Gastroesophageal sphincter (tissue), 4 donors: Measurements from ENCODE around the gene APRT. TPM values are rescaled to one million over a fixed set of nuclear protein-coding genes. Genes with fewer than 3 reads are reported as not detected.
"Not testable (repeated sequence)": the region's sequence is repeated elsewhere in the genome, so short reads cannot be mapped to it uniquely, and the experiment has no call there.

Source experiments
- ATAC-seq: fragments of 150-250 bp; one replicate; pipeline ENCODE4 v1.9.1; 2016; ENCODE audit warnings: mild to moderate bottlenecking, moderate library complexity
- H3K27ac ChIP-seq, 4 donors: fragments of 200-600 bp; sonication (generic) in 3 of 4; 1 replicate in 3 of 4; 2 replicates in 1 of 4; pipeline ENCODE4 v1.5.1; 2016 to 2019
- H3K27me3 ChIP-seq: fragments of 200-600 bp; sonication (generic); one replicate; pipeline ENCODE4 v1.5.1; 2019
- H3K36me3 ChIP-seq, 2 donors: fragments of 200-600 bp; sonication (generic); one replicate each; pipeline ENCODE4 v1.5.1; 2019; ENCODE audit warnings: control low read depth in 1 of 2
- H3K4me1 ChIP-seq, 3 donors: fragments of 200-600 bp; sonication (generic); 1 replicate in 2 of 3; 2 replicates in 1 of 3; pipeline ENCODE4 v1.5.1; 2016 to 2019; ENCODE audit warnings: control low read depth in 2 of 3
- H3K4me3 ChIP-seq, 2 donors: fragments of 200-600 bp; sonication (generic); one replicate each; pipeline ENCODE4 v1.5.1; 2019; ENCODE audit warnings: mild to moderate bottlenecking in 1 of 2, moderate library complexity in 1 of 2
- H3K9me3 ChIP-seq, 3 donors: fragments of 200-600 bp; sonication (generic); one replicate each; pipeline ENCODE4 v1.5.1; 2017 to 2019; ENCODE audit warnings: control low read depth in 2 of 3
- EP300 ChIP-seq: sonication (generic); formaldehyde crosslinking; IDR thresholded peaks from one replicate; pipeline ENCODE4 v1.6.1; 2017; ENCODE audit warnings: antibody characterized with exemption, mild to moderate bottlenecking
- POLR2A ChIP-seq, 2 donors: fragments of 450-650 bp; IDR thresholded peaks; one replicate each; pipeline ENCODE4 v1.6.1; 2017; ENCODE audit warnings: antibody characterized with exemption in 2 of 2, mild to moderate bottlenecking in 2 of 2, moderate library complexity in 1 of 2
- POLR2AphosphoS5 ChIP-seq: sonication (generic); formaldehyde crosslinking; IDR thresholded peaks from one replicate; pipeline ENCODE4 v1.6.1; 2017; ENCODE audit warnings: antibody characterized with exemption
- WGBS, 2 donors: methylation state at CpG; one replicate each; pipeline ENCODE4 v1.1.5; 2018; ENCODE audit warnings: low coverage in 1 of 2; 5-methylcytosine and 5-hydroxymethylcytosine counted together
- total RNA-seq, 4 donors: library from RNA; depleted of rRNA; stranded (reverse); fragments of >200 nt; gene quantifications; one replicate each; pipeline ENCODE4 v1.1.0, GENCODE V29; 2016
- TF ChIP-seq, protein P1 (sequence below), 4 experiments: fragments of 200-600 bp in 2 of 4; fragments of 450-650 bp in 2 of 4; sonication (generic) in 1 of 4; IDR thresholded peaks; one replicate each; pipeline ENCODE4 v1.5.1; 2017 to 2019; ENCODE audit warnings: antibody characterized with exemption in 4 of 4, mild to moderate bottlenecking in 2 of 4, moderate library complexity in 2 of 4

Gene APRT
- total RNA-seq, 4 donors from 2014 or later: 64.9 to 103 (median 92.9) TPM

DNA sequence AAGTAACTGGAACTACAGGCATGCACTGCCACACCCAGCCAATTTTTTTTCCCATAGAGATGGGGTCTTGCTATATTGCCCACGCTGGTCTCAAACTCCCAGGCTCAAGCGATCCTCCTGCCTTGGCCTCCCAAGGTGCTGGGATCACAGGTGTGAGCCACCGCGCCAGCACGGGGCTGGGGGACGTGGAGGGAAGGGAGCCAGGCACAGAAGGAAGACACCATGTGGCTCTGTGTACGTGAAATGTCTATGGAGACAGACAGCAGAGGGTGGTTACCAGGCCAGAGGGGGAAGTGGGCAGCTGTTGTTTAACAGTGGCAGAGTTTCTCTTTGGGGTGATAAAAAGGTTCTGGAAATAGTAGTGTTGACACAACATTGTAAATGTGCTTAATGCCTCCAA, 22.1 kb downstream of the APRT start:
- Histone ChIP-seq H3K27me3 (peaks cover 36% of the 10 kb centered on the region), H3K36me3 (no peaks in the 10 kb centered on the region), H3K9me3 (no peaks in the 10 kb centered on the region), H3K27ac (no peak overlapping the region), H3K4me1 (peaks cover 0 to 13% (median 0%) of the 10 kb centered on the region in 3 donors), H3K4me3 (no peak overlapping the region)
- no peak for ATAC-seq
- WGBS, 2 donors: 83% methylated on average over 3 of the region's 7 CpGs; no CpG with 5 or more reads in 1 of the 2 donors
- TF ChIP-seq POLR2A (IDR thresholded peaks at IDR 0.05) (no peak), EP300 (no peak), POLR2AphosphoS5 (no peak)
- TF ChIP-seq, protein P1, sequence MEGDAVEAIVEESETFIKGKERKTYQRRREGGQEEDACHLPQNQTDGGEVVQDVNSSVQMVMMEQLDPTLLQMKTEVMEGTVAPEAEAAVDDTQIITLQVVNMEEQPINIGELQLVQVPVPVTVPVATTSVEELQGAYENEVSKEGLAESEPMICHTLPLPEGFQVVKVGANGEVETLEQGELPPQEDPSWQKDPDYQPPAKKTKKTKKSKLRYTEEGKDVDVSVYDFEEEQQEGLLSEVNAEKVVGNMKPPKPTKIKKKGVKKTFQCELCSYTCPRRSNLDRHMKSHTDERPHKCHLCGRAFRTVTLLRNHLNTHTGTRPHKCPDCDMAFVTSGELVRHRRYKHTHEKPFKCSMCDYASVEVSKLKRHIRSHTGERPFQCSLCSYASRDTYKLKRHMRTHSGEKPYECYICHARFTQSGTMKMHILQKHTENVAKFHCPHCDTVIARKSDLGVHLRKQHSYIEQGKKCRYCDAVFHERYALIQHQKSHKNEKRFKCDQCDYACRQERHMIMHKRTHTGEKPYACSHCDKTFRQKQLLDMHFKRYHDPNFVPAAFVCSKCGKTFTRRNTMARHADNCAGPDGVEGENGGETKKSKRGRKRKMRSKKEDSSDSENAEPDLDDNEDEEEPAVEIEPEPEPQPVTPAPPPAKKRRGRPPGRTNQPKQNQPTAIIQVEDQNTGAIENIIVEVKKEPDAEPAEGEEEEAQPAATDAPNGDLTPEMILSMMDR (IDR thresholded peaks at IDR 0.05): no peak

DNA sequence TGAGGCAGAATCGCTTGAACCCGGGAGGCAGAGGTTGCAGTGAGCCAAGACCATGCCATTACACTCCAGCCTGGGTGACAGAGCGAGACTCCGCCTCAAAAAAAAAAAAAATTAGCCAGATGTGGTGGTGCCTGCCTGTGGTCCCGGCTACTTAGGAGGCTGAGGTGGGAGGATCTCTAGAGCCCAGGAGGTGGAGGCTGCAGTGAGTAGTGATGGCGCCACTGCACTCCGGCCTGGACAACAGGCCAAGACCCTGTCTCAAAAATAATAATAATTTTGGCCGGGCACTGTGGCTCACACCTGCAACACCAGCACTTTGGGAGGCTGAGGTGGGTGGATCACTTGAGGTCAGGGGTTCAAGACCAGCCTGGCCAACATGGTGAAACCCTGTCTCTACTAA, 23.0 kb downstream of the APRT start:
- H3K27ac ChIP-seq, ATAC-seq, H3K36me3 ChIP-seq, H3K9me3 ChIP-seq, H3K4me3 ChIP-seq: not testable (repeated sequence)
- 87% methylated on average over 8 of the region's 8 CpGs; no CpG with 5 or more reads in 1 of the 2 donors for WGBS, 2 donors
- Histone ChIP-seq H3K4me1 (peaks cover 0 to 19% (median 3%) of the 10 kb centered on the region in 3 donors), H3K27me3 (peaks cover 33% of the 10 kb centered on the region)

DNA sequence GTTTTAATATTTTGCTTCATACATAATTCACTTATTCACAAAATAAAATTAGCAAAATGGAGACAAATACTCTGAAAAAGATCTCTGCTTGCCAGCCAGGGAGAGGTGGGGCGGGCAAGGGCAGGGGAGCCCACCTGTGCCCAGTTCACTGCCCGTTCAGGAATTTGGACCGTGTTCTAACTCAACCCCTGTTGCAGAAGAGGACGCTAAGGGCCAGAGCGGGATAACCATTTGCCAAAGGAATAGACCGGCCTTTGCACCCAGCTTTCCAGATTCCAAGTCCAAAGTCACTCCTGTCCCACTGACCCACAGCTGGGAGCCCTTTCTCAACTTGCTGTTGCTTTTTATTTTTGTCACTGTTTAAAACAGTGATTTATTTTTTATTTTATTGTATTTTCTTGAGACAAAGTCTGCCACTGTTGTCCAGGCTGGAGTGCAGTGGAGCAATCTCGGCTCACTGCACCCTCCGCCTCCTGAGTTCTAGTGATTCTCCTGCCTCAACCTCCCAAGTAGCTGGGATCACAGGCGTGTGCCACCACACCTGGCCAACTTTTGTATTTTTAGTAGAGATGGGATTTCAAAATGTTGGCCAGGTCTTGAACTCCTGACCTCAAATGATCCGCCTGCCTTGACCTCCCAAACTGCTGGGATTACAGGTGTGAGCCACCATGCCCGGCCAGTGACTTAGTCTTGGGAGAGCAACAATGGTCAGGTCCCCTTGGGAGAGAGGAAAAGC, 24.0 kb downstream of the APRT start:
- no peak for ATAC-seq
- no peaks in the 10 kb centered on the region for H3K9me3 ChIP-seq
- WGBS, 2 donors: 80% methylated on average over 8 to 11 of the region's 11 CpGs
- no peak for TF ChIP-seq EP300
- TF ChIP-seq POLR2A (IDR thresholded peaks at IDR 0.05): no peak
- H3K36me3 ChIP-seq: no peaks in the 10 kb centered on the region
- H3K4me3 ChIP-seq: no peak overlapping the region
- H3K4me1 ChIP-seq: peaks cover 0 to 29% (median 11%) of the 10 kb centered on the region in 3 donors
- H3K27ac ChIP-seq: no peak overlapping the region
- H3K27me3 ChIP-seq: peaks cover 23% of the 10 kb centered on the region

GRCh38 chr16:88785106-88785924, 26.4 kb downstream of the APRT start, which contains the start of gene PIEZO1:
Gene PIEZO1 (minus strand): TSS chr16:88785220. CDS start chr16:88784964, 256 bp downstream.
- Histone ChIP-seq H3K36me3 (no peaks in the 10 kb centered on the region), H3K4me1 (peaks cover 3 to 53% (median 34%) of the 10 kb centered on the region in 3 donors), H3K4me3 (peak within 1 kb of the TSS; percentile 50 to 78), H3K27me3 (peaks cover 1% of the 10 kb centered on the region), H3K9me3 (no peaks in the 10 kb centered on the region), H3K27ac (peak within 1 kb of the TSS; percentile 62 to 99 (median 93))
- TF ChIP-seq POLR2A (IDR thresholded peaks at IDR 0.05) (peak; percentile 86 to 94), POLR2AphosphoS5 (peak; percentile 78), EP300 (no peak)
- TF ChIP-seq, protein P1 (IDR thresholded peaks at IDR 0.05): peak in 3 of 4 experiments; percentile 96 to 100 (median 96)
- peak; percentile 67 for ATAC-seq
- no CpG with 5 or more reads among the region's 110 CpGs for WGBS, 2 donors

DNA sequence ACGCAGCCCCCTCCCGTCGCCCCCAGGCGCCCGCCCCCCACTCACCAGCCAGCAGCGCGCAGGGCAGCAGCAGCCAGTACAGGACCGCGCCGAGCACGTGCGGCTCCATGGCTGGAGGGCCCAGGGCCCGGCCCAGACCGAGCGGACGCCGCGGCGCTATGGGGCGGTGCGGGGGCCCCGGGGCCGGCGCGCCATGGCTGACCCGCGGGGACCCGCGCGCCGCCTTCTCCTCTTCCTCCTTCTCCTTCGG, 26.9 kb downstream of the APRT start:
- WGBS, 2 donors: no CpG with 5 or more reads among the region's 32 CpGs
- TF ChIP-seq POLR2A (IDR thresholded peaks at IDR 0.05): no peak
- TF ChIP-seq EP300: no peak
- no peak for TF ChIP-seq POLR2AphosphoS5
- TF ChIP-seq, protein P1 (IDR thresholded peaks at IDR 0.05): no peak
- H3K4me1 ChIP-seq: peaks cover 3 to 58% (median 39%) of the 10 kb centered on the region in 3 donors
- ATAC-seq: peak; percentile 55
- H3K4me3 ChIP-seq: peak overlapping the region; percentile 50 to 78
- H3K27me3 ChIP-seq: no peaks in the 10 kb centered on the region
- no peaks in the 10 kb centered on the region for H3K9me3 ChIP-seq
- H3K36me3 ChIP-seq: no peaks in the 10 kb centered on the region
- H3K27ac ChIP-seq: peak overlapping the region; percentile 62 to 99 (median 93)
